HG02852 (cell line): ENCODE results near the gene CARNS1.
A peak's percentile ranks its signal among the peaks of the same experiment; 100 is the strongest.
"Not testable (repeated sequence)": the region's sequence is repeated elsewhere in the genome, so short reads cannot be mapped to it uniquely, and the experiment has no call there.

Experiments used
- ATAC-seq: cut with Tn5 transposase; IDR thresholded peaks from one replicate; pipeline ENCODE4 v1.9.1; 2021; ENCODE audit warnings: mild to moderate bottlenecking, moderate library complexity; ENCODE audit not compliant: unreplicated experiment

The CARNS1 gene

GRCh38 chr11:67463680-67464410 is 48.4 kb downstream of the CARNS1 start:
- ATAC-seq: no peak

- peak; percentile 43 for ATAC-seq
These were observed 49.1 kb downstream of the CARNS1 start for GRCh38 chr11:67464411-67465188.

- ATAC-seq: no peak
These were observed 49.7 kb downstream of the CARNS1 start for GRCh38 chr11:67465189-67465510.

- ATAC-seq: not testable (repeated sequence)
These were observed 50.1 kb downstream of the CARNS1 start for GRCh38 chr11:67465530-67465929.

GRCh38 chr11:67466367-67466766 is 50.9 kb downstream of the CARNS1 start:
- no peak for ATAC-seq

- ATAC-seq: no peak
These were observed 51.7 kb downstream of the CARNS1 start for GRCh38 chr11:67466962-67467771.

- no peak for ATAC-seq
These were observed 52.6 kb downstream of the CARNS1 start for GRCh38 chr11:67468056-67468455.

GRCh38 chr11:67468456-67468758 is 52.9 kb downstream of the CARNS1 start:
- ATAC-seq: peak; percentile 2

GRCh38 chr11:67468759-67469507 is 53.5 kb downstream of the CARNS1 start, which contains the start of gene TMEM134:
TSS of gene TMEM134 (minus strand) at chr11:67469251. CDS start at chr11:67469192, 59 bp downstream.
- peak; percentile 68 for ATAC-seq

- ATAC-seq: no peak
These were observed 54.0 kb downstream of the CARNS1 start for GRCh38 chr11:67469508-67469811.

- ATAC-seq: no peak
These were observed 55.0 kb downstream of the CARNS1 start for GRCh38 chr11:67470337-67471002.

GRCh38 chr11:67472882-67473281 is 57.4 kb downstream of the CARNS1 start:
- ATAC-seq: no peak
